IMR-90 (cell line): ENCODE measurements around the gene TDRD3. TPM values are rescaled to one million over a fixed set of nuclear protein-coding genes. Genes with fewer than 3 reads are reported as not detected.

Experiments
- ATAC-seq: fragments of 200-7000 bp; cut with Tn5 transposase; 2 replicates; pipeline ENCODE4 v1.9.1; 2020; ENCODE audit warnings: low read depth, mild to moderate bottlenecking, moderate library complexity
- BruUV-seq: library from RNA; stranded (reverse); fragments of 400-500 nt; replicated peaks from 2 replicates; lab custom pipeline; 2021; lab: Mats Ljungman, UMichigan
- CTCF ChIA-PET: fragments of 300-600 bp; formaldehyde crosslinking; extraction: SDS; loops from one replicate; lab custom pipeline; 2021; ENCODE audit warnings: antibody characterized with exemption; lab: Yijun Ruan, JAX
- POLR2A ChIA-PET: fragments of 300-600 bp; sonication (Branson Sonifier 250); formaldehyde crosslinking; loops from one replicate; lab custom pipeline; 2022; ENCODE audit warnings: antibody characterized with exemption; ENCODE audit not compliant: unreplicated experiment; lab: Charles Lee
- DNase-seq: peaks from one replicate; pipeline ENCODE4 v3.0.0; 2013
- H2AFZ ChIP-seq: replicated peaks from 2 replicates; pipeline ENCODE3; 2013; ENCODE audit warnings: low read length, mild to moderate bottlenecking; ENCODE audit not compliant: poor library complexity
- H2AK5ac ChIP-seq: 2 replicates; pipeline ENCODE4 v1.6.1; 2013; ENCODE audit warnings: low read depth, low read length, inconsistent platforms
- H2AK9ac ChIP-seq: replicated peaks from 2 replicates; pipeline ENCODE3; 2013; ENCODE audit warnings: mild to moderate bottlenecking, low read depth, low read length, moderate library complexity; ENCODE audit not compliant: poor library complexity
- H2BK120ac ChIP-seq: 2 replicates; pipeline ENCODE4 v1.6.1; 2013; ENCODE audit warnings: low read depth, low read length, inconsistent platforms
- H2BK15ac ChIP-seq: 3 replicates; pipeline ENCODE4 v1.6.1; 2013; ENCODE audit warnings: low read depth, low read length, inconsistent platforms
- H2BK20ac ChIP-seq: 2 replicates; pipeline ENCODE4 v1.6.1; 2013; ENCODE audit warnings: low read depth, mild to moderate bottlenecking, inconsistent platforms, low read length, moderate library complexity
- H2BK5ac ChIP-seq: 2 replicates; pipeline ENCODE4 v1.6.1; 2013; ENCODE audit warnings: mild to moderate bottlenecking, low read depth, low read length, inconsistent platforms; ENCODE audit not compliant: poor library complexity, severe bottlenecking
- H3K14ac ChIP-seq: replicated peaks from 2 replicates; pipeline ENCODE4 v1.6.1; 2013; ENCODE audit warnings: low read depth, low read length, inconsistent platforms
- H3K18ac ChIP-seq: 2 replicates; pipeline ENCODE4 v1.6.1; 2013; ENCODE audit warnings: low read depth, low read length, control low read depth
- H3K23ac ChIP-seq: 2 replicates; pipeline ENCODE4 v1.6.1; 2013; ENCODE audit warnings: low read depth, low read length, inconsistent platforms
- H3K27ac ChIP-seq: 2 replicates; pipeline ENCODE4 v1.5.1; 2013; ENCODE audit warnings: mild to moderate bottlenecking, control low read depth, low read length; ENCODE audit not compliant: insufficient read depth
- H3K27me3 ChIP-seq: 2 replicates; pipeline ENCODE4 v1.6.1; 2013; ENCODE audit warnings: low read length; ENCODE audit not compliant: control insufficient read depth, insufficient read depth
- H3K36me3 ChIP-seq: 2 replicates; pipeline ENCODE4 v1.6.1; 2013; ENCODE audit warnings: low read length, mixed read lengths; ENCODE audit not compliant: control insufficient read depth, insufficient read depth
- H3K4ac ChIP-seq: 2 replicates; pipeline ENCODE4 v1.6.1; 2013; ENCODE audit warnings: low read depth, low read length, inconsistent platforms
- H3K4me1 ChIP-seq: 2 replicates; pipeline ENCODE4 v1.6.1; 2013; ENCODE audit warnings: low read length, mixed read lengths; ENCODE audit not compliant: control insufficient read depth, insufficient read depth
- H3K4me2 ChIP-seq: 2 replicates; pipeline ENCODE4 v1.6.1; 2013; ENCODE audit warnings: low read depth, mild to moderate bottlenecking, control low read depth, low read length, moderate library complexity
- H3K4me3 ChIP-seq: 2 replicates; pipeline ENCODE4 v1.5.1; 2013; ENCODE audit warnings: low read depth, mild to moderate bottlenecking, control low read depth, low read length, moderate library complexity; ENCODE audit not compliant: insufficient read depth
- H3K56ac ChIP-seq: 2 replicates; pipeline ENCODE4 v1.6.1; 2013; ENCODE audit warnings: low read length, inconsistent platforms; ENCODE audit not compliant: insufficient read depth; ENCODE audit errors: extremely low read depth
- H3K79me1 ChIP-seq, 2 experiments: 2 replicates each; pipeline ENCODE4 v1.6.1; 2013; ENCODE audit warnings: low read length in 2 of 2, inconsistent platforms in 1 of 2, low read depth in 1 of 2
- H3K9ac ChIP-seq: 2 replicates; pipeline ENCODE4 v1.6.1; 2013; ENCODE audit warnings: low read depth, low read length, control low read depth
- H3K9me1 ChIP-seq: 2 replicates; pipeline ENCODE4 v1.6.1; 2013; ENCODE audit warnings: low read length, inconsistent platforms; ENCODE audit not compliant: insufficient read depth
- H3K9me3 ChIP-seq: 2 replicates; pipeline ENCODE4 v1.6.1; 2013; ENCODE audit warnings: low read length; ENCODE audit not compliant: control insufficient read depth, insufficient read depth
- H4K20me1 ChIP-seq: 2 replicates; pipeline ENCODE4 v1.6.1; 2013; ENCODE audit warnings: low read length, inconsistent platforms; ENCODE audit not compliant: insufficient read depth
- H4K5ac ChIP-seq: 2 replicates; pipeline ENCODE4 v1.6.1; 2013; ENCODE audit warnings: mild to moderate bottlenecking, low read depth, low read length, control low read depth
- H4K8ac ChIP-seq, 2 experiments: 2 replicates each; pipeline ENCODE4 v1.6.1; 2013; ENCODE audit warnings: low read depth in 2 of 2, low read length in 2 of 2, control low read depth in 1 of 2, inconsistent platforms in 1 of 2
- H4K91ac ChIP-seq: 2 replicates; pipeline ENCODE4 v1.6.1; 2013; ENCODE audit warnings: low read depth, low read length, inconsistent platforms; ENCODE audit not compliant: insufficient read depth
- BHLHE40 ChIP-seq: fragments of 150-350 bp; IDR thresholded peaks from 2 replicates; pipeline ENCODE4 v1.6.1; 2016; ENCODE audit warnings: mild to moderate bottlenecking, low read depth, low read length
- MAFK ChIP-seq: IDR thresholded peaks from 2 replicates; pipeline ENCODE4 v1.6.1; 2012; ENCODE audit warnings: low read depth, low read length, improper control_type of control experiment
- dilution Hi-C: fragments of 300-500 bp; cut with HindIII; formaldehyde crosslinking; loops from one replicate; pipeline ENCODE4 v1.14.3; 2018; ENCODE audit warnings: low sequenced_read_pairs; ENCODE audit not compliant: unreplicated experiment
- in situ Hi-C: fragments of 300-500 bp; cut with MboI; formaldehyde crosslinking; loops from 3 replicates; pipeline ENCODE4 v1.14.3; 2019; ENCODE audit warnings: low sequenced_read_pairs, inconsistent platforms, mixed read lengths
- intact Hi-C: fragments of 100-400 bp; cut with micrococcal nuclease; formaldehyde crosslinking; loops from 2 replicates; pipeline ENCODE4 v1.10.0; 2022
- polyA plus RNA-seq, 3 experiments: library from polyadenylated mRNA; depleted of rRNA; stranded (reverse); fragments of >200 nt; gene quantifications; 2 replicates each; pipeline ENCODE4 v1.2.3, GENCODE V29; 2012; ENCODE audit warnings: low replicate concordance in 1 of 3
- total RNA-seq: library from RNA; depleted of rRNA; stranded (reverse); fragments of >200 nt; gene quantifications from 2 replicates; pipeline ENCODE4 v1.2.3, GENCODE V29; 2012
- TF ChIP-seq, protein P1 (sequence below): fragments of 150-350 bp; IDR thresholded peaks from 2 replicates; pipeline ENCODE4 v1.6.1; 2017; ENCODE audit warnings: mild to moderate bottlenecking, antibody characterized with exemption, low read length, low read depth

TDRD3 gene
- total and polyA plus RNA-seq, 2 of the 4 experiments (the other 2 are of a cell fraction) = 3.9 to 12.0 TPM

DNA sequence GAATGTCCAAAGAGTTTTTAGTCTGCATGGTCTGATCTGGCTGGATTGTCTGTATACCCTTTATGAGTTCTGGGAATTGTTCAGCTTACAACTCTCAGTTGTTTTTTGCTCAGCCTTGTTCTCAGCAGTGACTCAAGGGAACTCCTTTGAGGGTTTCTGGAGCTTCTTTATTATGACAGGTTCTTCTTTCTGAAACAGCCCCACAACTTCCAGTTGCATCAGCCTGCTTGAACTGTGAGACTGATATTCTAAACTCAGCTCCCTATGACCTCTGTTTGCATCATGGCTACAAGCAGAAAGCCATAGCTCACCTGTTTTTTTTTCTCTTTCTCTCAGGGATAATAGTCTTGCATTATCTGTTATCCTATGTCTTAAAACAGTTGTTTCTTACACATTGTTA, 85.0 kb downstream of the TDRD3 start:
- Histone ChIP-seq H3K4me1 (no peaks in the 10 kb centered on the region), H4K91ac (no peak overlapping the region), H3K27ac (no peak overlapping the region), H3K4me3 (no peak overlapping the region), H4K5ac (no peak overlapping the region), H2AK9ac (no peak overlapping the region), H3K9me1 (no peaks in the 10 kb centered on the region), H4K20me1 (no peaks in the 10 kb centered on the region), H3K14ac (no peak overlapping the region), H3K36me3 (no peaks in the 10 kb centered on the region), H3K23ac (no peak overlapping the region), H3K18ac (no peak overlapping the region), H3K4me2 (no peak overlapping the region), H2BK5ac (no peak overlapping the region), H3K9me3 (no peaks in the 10 kb centered on the region; the same call in 1 of the 2 replicates), H3K56ac (no peak overlapping the region), H2AFZ (no peak overlapping the region), H3K27me3 (no peaks in the 10 kb centered on the region), H3K79me1 (no peaks in the 10 kb centered on the region), H2BK15ac (no peak overlapping the region), H2BK20ac (no peak overlapping the region), H2BK120ac (no peak overlapping the region), H3K9ac (no peak overlapping the region), H3K4ac (no peak overlapping the region), H2AK5ac (no peak overlapping the region), H4K8ac (no peak overlapping the region)
- TF ChIP-seq BHLHE40 (no peak), MAFK (no peak)
- TF ChIP-seq, protein P1, sequence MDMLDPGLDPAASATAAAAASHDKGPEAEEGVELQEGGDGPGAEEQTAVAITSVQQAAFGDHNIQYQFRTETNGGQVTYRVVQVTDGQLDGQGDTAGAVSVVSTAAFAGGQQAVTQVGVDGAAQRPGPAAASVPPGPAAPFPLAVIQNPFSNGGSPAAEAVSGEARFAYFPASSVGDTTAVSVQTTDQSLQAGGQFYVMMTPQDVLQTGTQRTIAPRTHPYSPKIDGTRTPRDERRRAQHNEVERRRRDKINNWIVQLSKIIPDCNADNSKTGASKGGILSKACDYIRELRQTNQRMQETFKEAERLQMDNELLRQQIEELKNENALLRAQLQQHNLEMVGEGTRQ = no peak
- no TSS peak for BruUV-seq
- ChIA-PET POLR2A (no interaction called here), CTCF (no interaction called here)
- in situ Hi-C loops = no loop called here
- ATAC-seq (no peak; the same call in 1 of the 2 replicates), DNase-seq (peak; percentile 33)
- intact Hi-C loops = no loop called here
- dilution Hi-C loops = no loop called here
